Activated CD8-positive, alpha-beta memory T cell treated with anti-CD3 and anti-CD28 coated beads, Interleukin-2, amount 50 U/mL, for 1 hour (primary cell): ENCODE data around the gene ESPN.

ENCODE experiments used
- DNase-seq: peaks from one replicate; pipeline ENCODE4 v3.0.0-alpha.2; 2020; ENCODE audit errors: extremely low read depth

ESPN gene

GRCh38 chr1:6409733-6410132 is 14.8 kb upstream of the ESPN start:
- DNase-seq = no peak

DNA sequence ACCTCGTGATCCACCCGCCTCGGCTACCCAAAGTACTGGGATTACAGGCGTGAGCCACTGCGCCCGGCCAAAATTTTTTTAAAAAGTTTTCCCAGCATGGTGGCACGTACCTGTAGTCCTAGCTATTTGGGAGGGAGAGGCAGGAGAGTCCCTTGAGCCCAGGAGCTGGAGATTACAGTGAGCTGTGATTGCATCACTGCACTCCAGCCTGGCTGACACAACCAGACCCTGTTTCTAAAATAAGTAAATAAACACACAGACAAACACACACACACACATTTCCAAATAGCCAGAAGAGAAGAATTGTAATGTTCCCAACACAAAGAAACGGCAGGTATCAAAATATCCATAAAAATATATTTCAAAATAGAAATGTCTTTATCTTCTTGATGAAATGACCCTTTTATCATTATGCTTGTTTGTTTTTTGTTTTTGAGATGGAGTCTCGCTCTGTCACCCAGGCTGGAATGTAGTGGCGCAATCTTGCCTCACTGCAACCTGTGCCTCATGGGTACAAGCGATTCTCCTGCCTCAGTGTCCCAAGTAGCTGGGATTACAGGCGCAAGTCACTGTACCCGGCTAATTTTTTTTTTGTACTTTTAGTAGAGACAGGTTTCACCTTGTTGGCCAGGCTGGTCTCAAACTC is 14.2 kb upstream of the ESPN start:
- no peak for DNase-seq

- no peak for DNase-seq
Measured at GRCh38 chr1:6412896-6413295, 11.7 kb upstream of the ESPN start.

- DNase-seq = no peak
Measured at GRCh38 chr1:6414443-6414844, 10.1 kb upstream of the ESPN start.

GRCh38 chr1:6414881-6415626 is 9.5 kb upstream of the ESPN start:
- no peak for DNase-seq

GRCh38 chr1:6416295-6416656 is 8.3 kb upstream of the ESPN start:
- DNase-seq = no peak

DNA sequence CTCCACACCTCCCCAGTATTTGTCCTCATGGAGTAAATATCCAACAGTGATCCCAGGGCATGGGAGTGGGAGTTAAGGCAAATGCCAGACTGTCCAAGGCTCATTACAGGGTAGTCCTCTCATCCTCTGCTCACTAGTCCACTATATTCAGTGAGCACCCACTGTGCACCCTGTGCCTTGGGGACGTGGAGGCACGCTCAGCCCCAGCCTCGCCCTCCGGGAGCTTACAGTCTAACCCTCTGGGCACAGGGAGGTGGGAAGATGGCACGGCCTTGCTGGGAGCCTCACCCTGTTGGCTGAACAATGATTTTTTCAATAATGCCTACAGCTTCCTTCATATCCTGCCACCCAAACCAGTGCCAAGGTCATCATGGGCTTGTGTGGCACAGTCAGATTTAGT is 7.7 kb upstream of the ESPN start:
- DNase-seq = no peak

GRCh38 chr1:6417961-6418667 is 6.5 kb upstream of the ESPN start:
- DNase-seq = no peak

DNA sequence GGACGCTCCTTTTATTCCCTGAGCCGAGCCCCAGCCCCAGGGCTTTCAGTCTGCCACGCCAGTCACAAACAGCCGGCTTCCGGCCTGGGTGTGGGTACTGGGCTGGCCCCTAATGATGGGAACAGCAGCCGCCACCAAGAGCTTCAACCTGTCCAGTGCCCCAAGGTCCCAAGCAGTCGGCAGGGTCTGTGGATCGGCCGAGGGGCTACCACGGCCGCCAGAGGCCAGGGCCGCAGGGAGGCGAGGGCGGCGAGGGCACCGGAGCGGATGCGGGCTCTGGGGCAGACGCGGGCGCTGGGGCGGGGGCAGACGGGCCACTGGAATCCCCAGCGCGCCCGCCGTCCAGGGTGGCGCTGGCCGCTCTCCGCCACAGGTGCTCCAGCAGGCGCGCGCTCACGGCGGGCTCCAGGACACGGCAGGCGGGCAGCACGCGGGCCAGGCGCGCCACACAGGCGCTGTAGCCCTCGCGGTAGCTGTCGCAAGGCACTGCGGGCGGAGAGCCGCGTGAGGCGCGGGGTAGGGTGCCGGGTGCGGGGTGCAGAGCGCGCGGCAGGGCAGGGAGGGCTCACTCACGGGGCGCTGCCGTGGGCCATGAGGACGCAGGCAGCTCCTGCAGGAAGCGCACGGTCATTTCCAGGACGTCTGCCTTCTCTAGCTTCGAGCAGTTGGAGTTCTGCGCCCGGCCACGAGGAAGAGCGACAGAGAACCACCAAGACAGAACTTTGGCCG is 5.7 kb upstream of the ESPN start:
- no peak for DNase-seq

GRCh38 chr1:6419397-6419803 is 5.2 kb upstream of the ESPN start:
- no peak for DNase-seq

DNA sequence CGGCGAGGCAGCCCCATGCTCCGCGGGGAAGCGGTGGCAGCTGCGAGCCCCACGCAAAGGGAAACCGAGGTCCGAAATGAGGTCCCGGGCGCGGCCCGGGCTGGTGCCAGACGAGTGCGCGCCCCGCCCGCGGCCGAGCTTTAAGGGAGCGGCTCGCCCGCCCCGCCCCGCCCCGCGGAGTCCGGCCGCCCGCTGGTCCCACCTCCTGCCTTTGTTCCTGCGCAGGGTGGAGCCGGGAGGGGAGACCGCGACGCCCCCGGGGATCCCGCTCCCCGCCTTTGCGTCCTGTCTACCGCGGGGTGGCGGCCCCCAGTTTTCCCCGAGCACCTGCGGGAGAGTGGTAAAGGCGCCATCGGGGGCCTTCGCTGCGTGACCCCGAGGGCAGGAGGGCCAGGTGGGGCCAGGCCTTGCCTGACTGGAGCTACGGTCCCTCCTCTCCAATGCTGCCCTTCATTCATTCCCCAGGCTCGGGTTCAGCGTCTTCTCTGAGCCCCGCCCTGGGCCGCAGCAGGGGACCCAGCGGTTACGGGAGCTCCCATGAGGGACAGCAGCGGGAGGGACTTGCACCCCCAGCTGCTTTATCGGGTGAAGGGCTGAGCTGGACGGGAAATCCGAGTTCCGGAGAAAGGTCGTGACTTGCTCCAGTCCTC is 4.6 kb upstream of the ESPN start, which contains the start of gene HES2:
HES2 (minus strand) TSS at position 116 of the 650 bp plus-strand sequence; CDS start at position 17, 99 bp downstream.
- DNase-seq = no peak

- no peak for DNase-seq
Measured at GRCh38 chr1:6420454-6421042, 4.0 kb upstream of the ESPN start.

DNA sequence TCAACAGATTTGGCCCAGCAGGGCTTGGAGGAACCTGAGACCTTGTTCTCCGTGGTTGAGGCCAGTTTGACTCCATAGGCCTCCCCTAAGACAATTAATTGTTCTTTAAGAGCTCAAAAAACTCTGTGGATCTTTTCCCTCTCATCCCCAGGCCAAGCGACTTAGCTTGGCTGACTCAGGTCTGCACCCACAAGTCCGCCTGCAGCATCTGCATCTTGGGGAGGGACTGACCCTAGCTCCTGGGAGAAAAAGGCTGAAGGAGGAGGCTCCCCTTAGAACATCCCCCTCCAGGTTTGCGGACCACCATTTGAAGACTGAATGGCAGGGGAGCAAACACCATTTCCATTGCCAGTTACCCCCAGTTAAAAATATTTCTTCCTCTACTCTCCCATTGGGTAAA is 3.3 kb upstream of the ESPN start:
- no peak for DNase-seq

DNA sequence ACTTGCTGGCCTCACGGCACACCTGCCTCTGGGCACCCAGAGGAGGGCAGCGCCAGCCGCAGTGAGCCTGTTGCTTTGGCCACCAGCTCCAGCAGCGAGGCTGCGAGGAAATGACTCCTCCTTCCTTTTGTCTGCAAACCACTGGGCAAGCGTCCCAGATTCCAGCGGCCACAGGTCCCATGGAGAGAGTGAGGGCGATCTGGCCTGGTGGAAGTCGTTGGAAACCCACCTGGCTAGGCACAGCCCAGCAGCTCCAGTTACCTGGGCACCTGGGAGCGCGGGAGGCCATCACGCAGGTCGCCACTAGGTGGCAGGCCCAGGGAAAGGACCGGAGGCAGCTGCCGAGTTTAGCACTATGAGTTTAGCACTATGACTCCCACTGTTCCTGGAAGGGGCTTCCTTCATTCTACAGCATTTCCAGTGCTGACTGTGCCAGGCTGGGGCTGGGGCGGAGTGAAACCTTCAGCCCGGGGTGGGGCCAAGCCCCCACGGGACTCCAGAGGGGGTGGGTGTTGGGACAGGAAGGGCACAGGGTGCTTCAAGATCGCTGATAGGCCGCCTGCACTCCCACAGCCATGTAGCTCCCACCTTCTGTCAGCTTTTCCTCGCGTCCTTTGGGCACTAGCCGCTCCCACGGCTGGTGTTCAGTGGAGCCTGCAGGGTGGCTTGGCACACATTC is 1.1 kb upstream of the ESPN start:
- no peak for DNase-seq

GRCh38 chr1:6424000-6424565 is 493 bp upstream of the ESPN start:
- no peak for DNase-seq

- DNase-seq = no peak
Measured at GRCh38 chr1:6425658-6426057, 1.1 kb downstream of the ESPN start.

DNA sequence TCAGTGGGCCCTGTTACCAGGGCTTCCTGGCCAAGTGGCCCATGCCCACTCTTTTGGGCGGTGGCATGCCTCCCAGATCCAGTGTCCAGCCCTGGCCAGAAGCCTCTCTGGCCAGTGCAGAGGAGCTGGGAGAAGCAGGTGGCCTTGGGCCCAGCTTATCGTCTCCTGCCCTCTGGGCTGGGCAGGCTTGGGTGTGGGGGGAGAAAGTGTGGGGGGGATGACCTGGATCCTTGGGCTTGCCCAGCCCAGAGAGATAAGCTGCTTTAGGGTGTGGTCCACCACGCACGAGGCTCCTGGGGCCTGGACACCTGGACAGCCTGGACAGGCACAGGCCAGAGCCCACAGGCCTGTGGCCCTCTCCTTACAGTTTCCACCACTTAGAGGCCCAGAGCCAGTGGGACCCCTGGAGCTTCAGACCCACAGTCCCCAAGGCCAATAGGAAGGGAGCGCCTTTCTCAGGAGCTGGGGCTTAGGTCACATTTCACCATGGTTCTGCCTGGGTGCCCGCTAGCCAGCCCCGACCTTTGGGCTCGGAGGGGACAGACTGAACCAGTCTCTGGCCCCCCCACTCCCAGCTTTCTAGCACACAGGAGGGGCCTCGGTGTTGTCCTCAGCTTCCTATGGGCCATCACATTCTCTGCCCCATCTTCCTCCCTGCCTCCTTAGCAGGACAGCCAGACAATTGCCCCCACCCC is 1.8 kb downstream of the ESPN start:
- no peak for DNase-seq

- no peak for DNase-seq
Measured at GRCh38 chr1:6426972-6427350, 2.4 kb downstream of the ESPN start.

- DNase-seq = no peak
Measured at GRCh38 chr1:6427441-6428390, 3.1 kb downstream of the ESPN start.
